GM19351 (cell line): ENCODE results near the gene KLK10.
"Not testable (repeated sequence)": the region's sequence is repeated elsewhere in the genome, so short reads cannot be mapped to it uniquely, and the experiment has no call there.

Experiments
- ATAC-seq: cut with Tn5 transposase; IDR thresholded peaks from one replicate; pipeline ENCODE4 v1.9.1; 2021; ENCODE audit warnings: mild to moderate bottlenecking, moderate library complexity; ENCODE audit not compliant: unreplicated experiment

The KLK10 gene

DNA sequence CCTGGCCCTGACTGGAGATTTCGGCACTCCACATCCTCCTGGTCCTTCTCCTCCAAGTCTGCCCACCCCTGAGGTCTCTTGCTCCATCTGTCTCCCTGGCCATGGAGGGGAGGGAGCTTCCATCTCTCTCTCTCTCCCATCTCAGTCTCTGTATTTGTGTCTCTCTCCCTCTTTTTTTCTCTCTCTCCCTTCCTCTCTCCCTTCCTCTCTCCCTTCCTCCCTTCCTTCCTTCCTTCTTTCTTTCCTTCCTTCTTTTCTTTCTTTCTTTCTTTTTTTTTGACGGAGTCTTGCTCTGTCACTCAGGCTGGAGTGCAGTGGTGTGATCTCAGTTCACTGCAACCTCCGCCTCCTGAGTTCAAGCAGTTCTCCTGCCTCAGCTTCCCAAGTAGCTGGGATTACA lies 49.7 kb downstream of the KLK10 start:
- not testable (repeated sequence) for ATAC-seq

DNA sequence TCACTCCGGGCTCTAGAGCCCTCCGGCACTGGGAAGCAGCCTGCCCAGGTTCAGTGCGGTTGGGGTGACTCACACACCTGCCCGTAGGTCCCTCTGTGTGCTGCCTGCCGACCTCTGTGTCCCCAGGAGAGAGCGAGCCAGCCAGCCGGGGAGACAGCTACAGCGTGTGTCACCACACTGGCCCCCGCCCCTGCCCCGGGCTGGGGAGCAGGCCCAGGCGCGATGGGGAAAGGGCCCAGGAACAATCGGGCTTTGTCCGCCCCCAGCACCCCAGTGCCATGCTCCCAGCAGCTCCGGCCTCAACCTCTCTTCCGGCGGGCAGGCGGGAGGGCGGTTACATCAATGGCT lies 50.1 kb downstream of the KLK10 start, which contains the start of gene KLK6:
KLK6 (minus strand) TSS at position 179 of the 348 bp plus-strand sequence. CDS start 1,487 bp downstream, outside the sequence.
- no peak for ATAC-seq

DNA sequence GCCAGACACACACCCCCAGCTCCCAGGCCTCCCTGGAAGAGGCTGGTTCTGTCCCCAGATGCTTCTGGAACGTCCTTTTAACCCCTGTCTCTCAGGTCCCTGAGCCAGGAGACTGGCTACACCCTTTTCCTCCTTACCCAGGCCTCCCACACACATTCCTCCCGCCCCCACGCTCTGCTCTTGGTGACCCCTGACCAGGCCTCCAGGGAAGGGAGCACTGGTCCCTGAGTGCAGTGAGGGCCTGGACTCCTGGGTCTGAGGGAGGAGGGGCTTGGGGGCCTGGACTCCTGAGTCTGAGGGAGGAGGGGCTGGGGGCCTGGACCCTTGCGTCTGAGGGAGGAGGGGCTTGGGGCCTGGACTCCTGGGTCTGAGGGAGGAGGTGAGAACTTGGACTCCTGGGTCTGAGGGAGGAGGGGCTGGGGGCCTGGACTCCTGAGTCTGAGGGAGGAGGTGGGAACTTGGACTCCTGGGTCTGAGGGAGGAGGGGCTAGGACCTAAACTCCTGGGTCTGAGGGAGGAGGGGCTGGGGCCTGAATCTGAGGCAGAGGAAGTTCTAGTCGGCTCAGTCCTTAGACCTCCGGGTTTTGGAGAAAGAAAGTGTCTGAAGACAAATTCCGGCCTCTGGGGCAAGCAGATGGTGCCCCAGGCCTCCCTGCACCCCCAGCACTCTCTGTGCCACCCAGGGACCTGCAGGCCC lies 50.6 kb downstream of the KLK10 start:
- no peak for ATAC-seq

GRCh38 chr19:50967929-50968715 lies 51.4 kb downstream of the KLK10 start:
- no peak for ATAC-seq

DNA sequence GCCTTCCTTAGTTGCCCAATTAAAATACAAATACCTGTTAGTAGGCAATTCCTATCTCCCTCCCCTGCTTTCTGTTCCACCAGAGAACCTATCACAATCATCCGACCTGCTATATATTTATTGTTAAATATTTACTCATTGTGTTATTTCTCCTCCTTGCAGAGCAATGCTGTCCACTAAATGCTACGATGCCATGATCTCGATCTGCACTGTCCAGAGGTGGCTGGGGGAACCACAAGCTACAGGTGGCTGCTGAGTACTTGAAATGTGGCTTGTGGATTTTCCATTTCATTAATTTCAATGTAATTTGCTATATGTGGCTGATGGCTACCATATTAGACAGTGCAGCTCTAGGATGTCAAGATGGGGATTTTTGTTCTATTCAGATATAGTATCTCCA lies 55.2 kb downstream of the KLK10 start:
- no peak for ATAC-seq

- ATAC-seq: no peak
These were observed 56.1 kb downstream of the KLK10 start for GRCh38 chr19:50963381-50963780.
